SK-N-SH treated with all-trans-retinoic acid at 6 μM for 48 hours (cell line): ENCODE data around the gene TSPAN9.

ENCODE experiments used
- ATAC-seq: fragments of 200-7000 bp; cut with Tn5 transposase; 3 replicates; pipeline ENCODE4 v1.9.1; 2020; ENCODE audit warnings: mild to moderate bottlenecking, moderate library complexity
- ARNTL ChIP-seq: fragments of 450-650 bp; formaldehyde crosslinking; IDR thresholded peaks from 2 replicates; pipeline ENCODE4 v1.5.0; 2020; ENCODE audit warnings: low read depth, mild to moderate bottlenecking, moderate library complexity, borderline replicate concordance
- CSDC2 ChIP-seq: fragments of 250-450 bp; sonication (Bioruptor Pico); IDR thresholded peaks from 2 replicates; pipeline ENCODE4 v1.5.0; 2020; ENCODE audit warnings: mild to moderate bottlenecking, moderate library complexity
- ESRRG ChIP-seq: fragments of 250-450 bp; sonication (Bioruptor Pico); IDR thresholded peaks from 2 replicates; pipeline ENCODE4 v1.6.1; 2021; ENCODE audit warnings: mild to moderate bottlenecking
- GLIS3 ChIP-seq: fragments of 250-450 bp; sonication (Bioruptor Pico); IDR thresholded peaks from 2 replicates; pipeline ENCODE4 v1.5.0; 2020; ENCODE audit warnings: mild to moderate bottlenecking, moderate library complexity
- ISL1 ChIP-seq: fragments of 250-450 bp; sonication (Bioruptor Pico); IDR thresholded peaks from 2 replicates; pipeline ENCODE4 v2.1.2; 2022; ENCODE audit warnings: mild to moderate bottlenecking, moderate library complexity
- OSR1 ChIP-seq: fragments of 250-450 bp; sonication (Bioruptor Pico); IDR thresholded peaks from 2 replicates; pipeline ENCODE4 v1.8.0; 2022; ENCODE audit warnings: moderate library complexity, mild to moderate bottlenecking, inconsistent platforms
- PPARA ChIP-seq: fragments of 250-450 bp; sonication (Bioruptor Pico); IDR thresholded peaks from 2 replicates; pipeline ENCODE4 v1.5.0; 2020; ENCODE audit warnings: mild to moderate bottlenecking, borderline replicate concordance
- RARB ChIP-seq: fragments of 250-450 bp; sonication (Bioruptor Pico); IDR thresholded peaks from 2 replicates; pipeline ENCODE4 v1.8.0; 2021; ENCODE audit warnings: mild to moderate bottlenecking, moderate library complexity
- SNAI2 ChIP-seq: fragments of 250-450 bp; sonication (Bioruptor Pico); IDR thresholded peaks from 2 replicates; pipeline ENCODE4 v1.5.0; 2020; ENCODE audit warnings: mild to moderate bottlenecking, moderate library complexity
- TOX ChIP-seq: fragments of 250-450 bp; sonication (Bioruptor Pico); IDR thresholded peaks from 2 replicates; pipeline ENCODE4 v1.8.0; 2021; ENCODE audit warnings: mild to moderate bottlenecking, moderate library complexity, borderline replicate concordance
- ZC3H10 ChIP-seq: fragments of 250-450 bp; sonication (Bioruptor Pico); IDR thresholded peaks from 2 replicates; pipeline ENCODE4 v1.5.1; 2021; ENCODE audit warnings: mild to moderate bottlenecking, moderate library complexity
- ZFP3 ChIP-seq: fragments of 250-450 bp; sonication (Bioruptor Pico); IDR thresholded peaks from 2 replicates; pipeline ENCODE4 v1.5.0; 2020; ENCODE audit warnings: mild to moderate bottlenecking, moderate library complexity
- ZFP30 ChIP-seq: fragments of 450-650 bp; formaldehyde crosslinking; IDR thresholded peaks from 2 replicates; pipeline ENCODE4 v1.5.0; 2022; ENCODE audit warnings: mild to moderate bottlenecking, moderate library complexity
- ZNF565 ChIP-seq: fragments of 450-650 bp; formaldehyde crosslinking; conservative IDR thresholded peaks from 2 replicates; pipeline ENCODE4 v1.5.0; 2020; ENCODE audit warnings: low read depth, mild to moderate bottlenecking, moderate library complexity
- ZNF70 ChIP-seq: fragments of 450-650 bp; formaldehyde crosslinking; IDR thresholded peaks from 2 replicates; pipeline ENCODE4 v1.5.0; 2020; ENCODE audit warnings: mild to moderate bottlenecking, moderate library complexity
- ZNF8 ChIP-seq: fragments of 450-650 bp; formaldehyde crosslinking; IDR thresholded peaks from 2 replicates; pipeline ENCODE4 v1.5.0; 2020; ENCODE audit warnings: mild to moderate bottlenecking, moderate library complexity
- TF ChIP-seq, protein P1 (sequence below): fragments of 250-450 bp; sonication (Bioruptor Pico); IDR thresholded peaks from 2 replicates; pipeline ENCODE4 v1.5.1; 2021; ENCODE audit warnings: mild to moderate bottlenecking, moderate library complexity
- TF ChIP-seq, protein P2 (sequence below): fragments of 250-450 bp; sonication (Bioruptor Pico); IDR thresholded peaks from 2 replicates; pipeline ENCODE4 v1.5.1; 2020; ENCODE audit warnings: low read depth, mild to moderate bottlenecking, moderate library complexity
- TF ChIP-seq, protein P3 (sequence below): fragments of 250-450 bp; sonication (Bioruptor Pico); IDR thresholded peaks from 2 replicates; pipeline ENCODE4 v1.8.0; 2020; ENCODE audit warnings: mild to moderate bottlenecking, moderate library complexity, borderline replicate concordance

Gene TSPAN9

DNA sequence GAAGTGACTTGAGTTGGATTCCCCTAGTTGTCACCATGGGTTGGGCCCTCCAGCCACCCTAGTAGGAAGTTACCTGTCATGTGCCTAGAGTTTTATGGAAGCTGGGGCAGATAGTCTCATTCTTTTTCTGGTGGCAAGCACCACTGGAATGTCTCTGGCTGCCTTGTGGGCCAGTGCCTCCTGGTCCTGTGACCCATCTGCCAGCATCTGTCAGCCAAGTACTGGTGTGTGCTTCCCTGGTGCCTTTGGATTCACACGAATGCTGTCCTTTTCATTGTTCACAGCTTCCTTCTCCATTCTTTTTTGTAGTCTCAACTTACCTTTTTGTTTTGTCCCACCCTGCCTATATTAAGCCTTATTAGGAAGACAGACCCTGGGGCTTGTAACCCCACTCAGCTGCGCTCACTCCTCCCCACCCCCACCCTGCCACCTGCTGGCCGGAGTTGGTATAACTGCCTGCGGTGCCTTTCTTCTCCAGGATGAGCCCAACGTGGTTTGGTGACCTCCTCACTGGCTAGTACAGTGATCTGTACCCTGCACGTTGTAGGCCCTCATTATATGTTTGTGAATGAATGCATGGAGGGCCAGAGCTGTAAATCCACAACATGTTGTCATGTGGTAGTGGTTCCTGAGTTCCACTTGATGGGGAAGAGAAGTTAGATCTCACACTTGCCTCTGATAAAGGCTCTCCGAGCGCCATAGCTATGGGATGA is 125.7 kb downstream of the TSPAN9 start:
- TF ChIP-seq, protein P1, sequence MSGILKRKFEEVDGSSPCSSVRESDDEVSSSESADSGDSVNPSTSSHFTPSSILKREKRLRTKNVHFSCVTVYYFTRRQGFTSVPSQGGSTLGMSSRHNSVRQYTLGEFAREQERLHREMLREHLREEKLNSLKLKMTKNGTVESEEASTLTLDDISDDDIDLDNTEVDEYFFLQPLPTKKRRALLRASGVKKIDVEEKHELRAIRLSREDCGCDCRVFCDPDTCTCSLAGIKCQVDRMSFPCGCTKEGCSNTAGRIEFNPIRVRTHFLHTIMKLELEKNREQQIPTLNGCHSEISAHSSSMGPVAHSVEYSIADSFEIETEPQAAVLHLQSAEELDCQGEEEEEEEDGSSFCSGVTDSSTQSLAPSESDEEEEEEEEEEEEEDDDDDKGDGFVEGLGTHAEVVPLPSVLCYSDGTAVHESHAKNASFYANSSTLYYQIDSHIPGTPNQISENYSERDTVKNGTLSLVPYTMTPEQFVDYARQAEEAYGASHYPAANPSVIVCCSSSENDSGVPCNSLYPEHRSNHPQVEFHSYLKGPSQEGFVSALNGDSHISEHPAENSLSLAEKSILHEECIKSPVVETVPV (CRISPR knock-in tag) = no peak
- TF ChIP-seq SNAI2 (CRISPR knock-in tag) = no peak
- no peak for TF ChIP-seq RARB (CRISPR knock-in tag)
- no peak for TF ChIP-seq ARNTL (CRISPR knock-in tag)
- no peak for TF ChIP-seq ZC3H10 (CRISPR knock-in tag)
- TF ChIP-seq ZNF70 (CRISPR knock-in tag) = no peak
- ATAC-seq = peak; percentile 43

DNA sequence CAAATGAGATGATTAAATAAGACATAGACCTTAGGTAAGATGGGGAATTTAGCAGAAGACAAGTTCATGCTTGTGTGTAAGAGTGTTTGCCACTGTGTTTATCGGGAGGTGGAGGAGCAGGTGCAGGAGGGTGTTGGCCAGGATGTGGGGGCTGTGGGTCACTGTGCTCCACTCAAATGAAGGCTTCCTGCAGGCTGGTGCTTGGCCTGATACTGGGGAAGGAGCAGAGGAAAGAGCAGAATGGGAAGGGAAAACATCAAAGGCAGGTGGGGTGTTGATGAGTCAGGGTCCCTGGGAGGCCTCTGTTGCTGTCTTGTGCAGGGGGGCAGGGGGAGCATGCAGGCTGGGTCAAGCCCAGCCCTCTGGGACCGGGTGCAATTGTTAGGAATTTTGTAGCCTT is 126.5 kb downstream of the TSPAN9 start:
- TF ChIP-seq RARB (CRISPR knock-in tag) (no peak), ZC3H10 (CRISPR knock-in tag) (no peak), OSR1 (CRISPR knock-in tag) (no peak), ISL1 (CRISPR knock-in tag) (no peak), ZNF70 (CRISPR knock-in tag) (no peak), GLIS3 (CRISPR knock-in tag) (no peak), CSDC2 (CRISPR knock-in tag) (no peak), ZFP3 (CRISPR knock-in tag) (no peak), PPARA (CRISPR knock-in tag) (no peak)
- TF ChIP-seq, protein P2, sequence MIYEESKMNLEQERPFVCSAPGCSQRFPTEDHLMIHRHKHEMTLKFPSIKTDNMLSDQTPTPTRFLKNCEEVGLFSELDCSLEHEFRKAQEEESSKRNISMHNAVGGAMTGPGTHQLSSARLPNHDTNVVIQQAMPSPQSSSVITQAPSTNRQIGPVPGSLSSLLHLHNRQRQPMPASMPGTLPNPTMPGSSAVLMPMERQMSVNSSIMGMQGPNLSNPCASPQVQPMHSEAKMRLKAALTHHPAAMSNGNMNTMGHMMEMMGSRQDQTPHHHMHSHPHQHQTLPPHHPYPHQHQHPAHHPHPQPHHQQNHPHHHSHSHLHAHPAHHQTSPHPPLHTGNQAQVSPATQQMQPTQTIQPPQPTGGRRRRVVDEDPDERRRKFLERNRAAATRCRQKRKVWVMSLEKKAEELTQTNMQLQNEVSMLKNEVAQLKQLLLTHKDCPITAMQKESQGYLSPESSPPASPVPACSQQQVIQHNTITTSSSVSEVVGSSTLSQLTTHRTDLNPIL (CRISPR knock-in tag) = no peak
- TF ChIP-seq, protein P3, sequence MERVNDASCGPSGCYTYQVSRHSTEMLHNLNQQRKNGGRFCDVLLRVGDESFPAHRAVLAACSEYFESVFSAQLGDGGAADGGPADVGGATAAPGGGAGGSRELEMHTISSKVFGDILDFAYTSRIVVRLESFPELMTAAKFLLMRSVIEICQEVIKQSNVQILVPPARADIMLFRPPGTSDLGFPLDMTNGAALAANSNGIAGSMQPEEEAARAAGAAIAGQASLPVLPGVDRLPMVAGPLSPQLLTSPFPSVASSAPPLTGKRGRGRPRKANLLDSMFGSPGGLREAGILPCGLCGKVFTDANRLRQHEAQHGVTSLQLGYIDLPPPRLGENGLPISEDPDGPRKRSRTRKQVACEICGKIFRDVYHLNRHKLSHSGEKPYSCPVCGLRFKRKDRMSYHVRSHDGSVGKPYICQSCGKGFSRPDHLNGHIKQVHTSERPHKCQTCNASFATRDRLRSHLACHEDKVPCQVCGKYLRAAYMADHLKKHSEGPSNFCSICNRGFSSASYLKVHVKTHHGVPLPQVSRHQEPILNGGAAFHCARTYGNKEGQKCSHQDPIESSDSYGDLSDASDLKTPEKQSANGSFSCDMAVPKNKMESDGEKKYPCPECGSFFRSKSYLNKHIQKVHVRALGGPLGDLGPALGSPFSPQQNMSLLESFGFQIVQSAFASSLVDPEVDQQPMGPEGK (CRISPR knock-in tag) = no peak
- ATAC-seq = no peak

DNA sequence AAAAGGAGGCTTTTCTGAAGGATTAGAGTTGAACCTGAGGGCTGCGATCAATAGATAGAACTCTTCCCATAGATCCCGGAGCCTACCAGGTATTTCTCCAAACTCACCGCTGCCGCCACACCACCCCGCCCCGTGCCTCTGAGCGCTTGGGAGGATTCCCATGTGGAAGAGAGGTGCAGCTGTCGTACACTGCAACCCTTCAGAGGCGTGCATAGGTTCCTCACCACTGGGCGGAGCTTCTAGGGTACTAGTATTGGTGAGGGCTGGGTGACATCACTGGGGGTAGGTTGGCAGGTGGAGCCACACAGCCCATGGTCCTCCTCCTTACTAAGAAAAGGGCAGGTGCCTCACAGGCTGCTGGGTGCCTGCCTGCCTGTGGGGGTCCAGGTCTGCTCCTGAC is 127.0 kb downstream of the TSPAN9 start:
- TF ChIP-seq ZFP30 (CRISPR knock-in tag) (no peak), ZNF70 (CRISPR knock-in tag) (no peak), TOX (CRISPR knock-in tag) (no peak), CSDC2 (CRISPR knock-in tag) (no peak), ZNF565 (no peak), GLIS3 (CRISPR knock-in tag) (no peak), ZC3H10 (CRISPR knock-in tag) (no peak), ARNTL (CRISPR knock-in tag) (no peak), ZNF8 (no peak), ZFP3 (CRISPR knock-in tag) (no peak), ESRRG (CRISPR knock-in tag) (no peak)
- TF ChIP-seq, protein P1 (CRISPR knock-in tag) = no peak
- TF ChIP-seq, protein P2 (CRISPR knock-in tag) = no peak
- TF ChIP-seq, protein P3 (CRISPR knock-in tag) = no peak
- no peak for ATAC-seq
